ENCODE measurements around the gene OVCH1.

Gene OVCH1, protein sequence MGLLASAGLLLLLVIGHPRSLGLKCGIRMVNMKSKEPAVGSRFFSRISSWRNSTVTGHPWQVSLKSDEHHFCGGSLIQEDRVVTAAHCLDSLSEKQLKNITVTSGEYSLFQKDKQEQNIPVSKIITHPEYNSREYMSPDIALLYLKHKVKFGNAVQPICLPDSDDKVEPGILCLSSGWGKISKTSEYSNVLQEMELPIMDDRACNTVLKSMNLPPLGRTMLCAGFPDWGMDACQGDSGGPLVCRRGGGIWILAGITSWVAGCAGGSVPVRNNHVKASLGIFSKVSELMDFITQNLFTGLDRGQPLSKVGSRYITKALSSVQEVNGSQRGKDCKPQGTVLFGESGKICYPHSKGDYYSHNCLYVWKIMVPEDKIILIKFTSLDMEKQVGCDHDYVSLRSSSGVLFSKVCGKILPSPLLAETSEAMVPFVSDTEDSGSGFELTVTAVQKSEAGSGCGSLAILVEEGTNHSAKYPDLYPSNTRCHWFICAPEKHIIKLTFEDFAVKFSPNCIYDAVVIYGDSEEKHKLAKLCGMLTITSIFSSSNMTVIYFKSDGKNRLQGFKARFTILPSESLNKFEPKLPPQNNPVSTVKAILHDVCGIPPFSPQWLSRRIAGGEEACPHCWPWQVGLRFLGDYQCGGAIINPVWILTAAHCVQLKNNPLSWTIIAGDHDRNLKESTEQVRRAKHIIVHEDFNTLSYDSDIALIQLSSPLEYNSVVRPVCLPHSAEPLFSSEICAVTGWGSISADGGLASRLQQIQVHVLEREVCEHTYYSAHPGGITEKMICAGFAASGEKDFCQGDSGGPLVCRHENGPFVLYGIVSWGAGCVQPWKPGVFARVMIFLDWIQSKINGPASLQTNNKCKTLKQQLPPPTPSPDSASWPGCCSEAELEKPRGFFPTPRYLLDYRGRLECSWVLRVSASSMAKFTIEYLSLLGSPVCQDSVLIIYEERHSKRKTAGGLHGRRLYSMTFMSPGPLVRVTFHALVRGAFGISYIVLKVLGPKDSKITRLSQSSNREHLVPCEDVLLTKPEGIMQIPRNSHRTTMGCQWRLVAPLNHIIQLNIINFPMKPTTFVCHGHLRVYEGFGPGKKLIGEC

DNA sequence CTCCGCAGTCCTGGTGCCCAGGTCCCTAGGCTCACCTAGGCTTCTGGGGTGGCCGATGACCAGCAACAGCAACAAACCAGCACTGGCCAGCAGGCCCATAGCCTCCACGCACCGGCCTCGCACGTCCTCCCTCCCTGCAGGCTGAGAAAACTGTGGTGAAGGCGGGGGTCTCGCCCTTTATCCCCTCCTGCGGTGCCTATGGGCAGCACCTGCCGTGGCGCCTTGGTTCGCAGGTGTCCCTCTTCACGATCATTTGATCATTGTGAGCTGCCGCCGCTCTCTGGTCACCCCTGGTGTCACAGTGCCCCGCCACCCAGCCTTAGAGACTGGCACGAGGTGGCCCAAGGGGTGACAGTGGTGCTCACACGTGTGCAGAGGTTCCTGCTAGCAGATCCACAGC is at the start of gene OVCH1:
Gene OVCH1 (minus strand): TSS at position 99 of the 400 bp plus-strand sequence. CDS start 0 bp downstream, at position 99.
- no peak for FAIRE-seq
- TF ChIP-seq, protein P1, sequence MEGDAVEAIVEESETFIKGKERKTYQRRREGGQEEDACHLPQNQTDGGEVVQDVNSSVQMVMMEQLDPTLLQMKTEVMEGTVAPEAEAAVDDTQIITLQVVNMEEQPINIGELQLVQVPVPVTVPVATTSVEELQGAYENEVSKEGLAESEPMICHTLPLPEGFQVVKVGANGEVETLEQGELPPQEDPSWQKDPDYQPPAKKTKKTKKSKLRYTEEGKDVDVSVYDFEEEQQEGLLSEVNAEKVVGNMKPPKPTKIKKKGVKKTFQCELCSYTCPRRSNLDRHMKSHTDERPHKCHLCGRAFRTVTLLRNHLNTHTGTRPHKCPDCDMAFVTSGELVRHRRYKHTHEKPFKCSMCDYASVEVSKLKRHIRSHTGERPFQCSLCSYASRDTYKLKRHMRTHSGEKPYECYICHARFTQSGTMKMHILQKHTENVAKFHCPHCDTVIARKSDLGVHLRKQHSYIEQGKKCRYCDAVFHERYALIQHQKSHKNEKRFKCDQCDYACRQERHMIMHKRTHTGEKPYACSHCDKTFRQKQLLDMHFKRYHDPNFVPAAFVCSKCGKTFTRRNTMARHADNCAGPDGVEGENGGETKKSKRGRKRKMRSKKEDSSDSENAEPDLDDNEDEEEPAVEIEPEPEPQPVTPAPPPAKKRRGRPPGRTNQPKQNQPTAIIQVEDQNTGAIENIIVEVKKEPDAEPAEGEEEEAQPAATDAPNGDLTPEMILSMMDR (IDR thresholded peaks at IDR 0.05; ENCODE audit: insufficient read depth, missing control alignments) = no peak
- DNase-seq (ENCODE audit: insufficient read length, low spot score) = no peak

DNA sequence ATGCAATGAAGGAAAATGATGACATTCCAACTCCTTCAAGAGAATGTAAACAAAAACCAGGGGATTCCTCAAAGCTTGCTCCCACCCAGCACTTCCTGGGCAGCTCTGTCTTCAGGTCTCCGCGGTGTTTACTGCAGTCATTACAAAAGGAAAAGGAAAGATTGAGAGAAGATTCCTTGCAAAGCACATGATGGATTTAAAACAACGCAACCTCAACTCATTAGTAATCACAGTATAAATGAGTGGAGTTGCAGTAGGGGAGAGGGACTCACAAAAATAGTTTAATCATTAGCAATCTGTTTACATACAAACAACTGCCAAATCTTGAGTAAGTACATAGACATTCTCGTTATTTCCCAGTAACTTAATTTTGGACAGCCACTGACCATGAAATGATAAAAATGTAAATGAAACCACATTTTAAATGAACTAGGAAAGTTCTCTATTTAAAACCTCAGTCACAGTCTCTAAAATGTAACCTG is 49.7 kb upstream of the OVCH1 start:
- TF ChIP-seq, protein P1 (IDR thresholded peaks at IDR 0.05; ENCODE audit: insufficient read depth, missing control alignments) = no peak
- DNase-seq (ENCODE audit: insufficient read length, low spot score) = no peak
- no peak for FAIRE-seq

DNA sequence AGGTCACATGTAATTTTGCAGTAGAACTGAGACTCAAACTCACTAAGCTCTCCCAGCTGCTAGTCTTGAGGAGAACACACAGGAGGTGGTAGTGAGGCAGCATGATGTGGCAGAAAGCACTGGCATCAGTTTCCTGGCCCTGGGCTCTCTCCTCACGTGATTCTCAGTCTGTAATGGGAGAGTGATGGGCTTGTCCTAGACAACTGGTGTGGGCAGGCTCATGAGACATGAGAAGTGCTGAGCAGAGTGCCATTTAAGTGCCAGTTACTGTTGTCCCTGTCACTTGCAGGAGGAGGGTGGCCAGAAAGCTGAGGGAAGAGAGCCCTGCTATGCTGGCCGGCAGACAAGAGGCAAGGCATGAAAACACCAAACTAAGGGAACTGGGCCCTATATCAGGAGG is 48.5 kb upstream of the OVCH1 start:
- no peak for FAIRE-seq
- TF ChIP-seq, protein P1 (IDR thresholded peaks at IDR 0.05; ENCODE audit: insufficient read depth, missing control alignments) = no peak
- no peak for DNase-seq (ENCODE audit: insufficient read length, low spot score)

DNA sequence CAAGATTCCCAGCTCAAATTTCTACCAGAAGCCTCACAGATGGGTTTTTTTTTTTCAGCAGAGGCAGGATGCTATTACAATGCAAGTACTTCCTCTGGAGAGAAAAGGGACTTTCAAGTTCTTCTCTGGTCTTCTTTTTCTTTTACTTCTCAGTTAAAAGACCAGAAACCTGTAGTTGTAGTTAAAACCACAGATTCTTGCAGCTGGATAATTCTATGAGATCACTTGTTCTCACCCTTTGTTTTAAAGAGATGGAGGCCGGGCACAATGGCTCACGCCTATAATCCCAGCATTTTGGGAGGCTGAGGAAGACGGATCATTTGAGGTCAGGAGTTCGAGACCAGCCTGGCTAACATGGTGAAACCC is 47.6 kb upstream of the OVCH1 start:
- no peak for DNase-seq (ENCODE audit: insufficient read length, low spot score)
- TF ChIP-seq, protein P1 (IDR thresholded peaks at IDR 0.05; ENCODE audit: insufficient read depth, missing control alignments) = no peak
- FAIRE-seq = no peak

DNA sequence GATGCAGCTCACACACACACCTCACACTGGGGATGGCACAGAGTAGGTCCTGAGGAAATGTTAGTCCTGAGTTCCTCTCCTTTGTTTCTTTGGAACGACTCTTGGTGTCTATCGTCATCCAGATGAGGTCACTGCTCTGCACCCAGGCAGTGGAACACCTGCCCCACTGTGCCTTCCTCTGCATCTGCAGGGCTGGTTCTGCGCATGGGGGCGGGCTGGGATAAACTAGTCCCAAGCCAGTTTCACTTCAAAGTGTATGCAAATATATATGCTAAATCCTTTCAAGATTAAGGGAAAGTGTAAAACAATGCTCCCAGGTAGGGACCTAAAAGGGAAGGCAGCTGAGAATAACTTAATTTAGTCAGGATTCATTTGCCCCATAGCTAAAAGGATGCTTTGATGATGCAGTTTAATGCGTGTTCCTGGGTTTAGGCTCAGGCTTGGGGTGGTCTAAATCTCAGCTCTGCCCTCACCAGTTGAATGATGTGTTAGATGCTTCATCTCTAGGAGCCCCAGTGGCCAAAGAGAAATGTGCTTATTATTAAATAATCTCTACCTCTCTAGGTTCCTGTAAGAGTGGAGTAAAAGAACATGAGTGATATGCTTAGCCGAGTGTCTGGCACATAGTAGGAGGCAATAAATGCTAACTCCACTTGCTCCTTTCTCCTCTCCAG is 47.1 kb upstream of the OVCH1 start:
- FAIRE-seq = no peak
- TF ChIP-seq, protein P1 (IDR thresholded peaks at IDR 0.05; ENCODE audit: insufficient read depth, missing control alignments) = no peak
- no peak for DNase-seq (ENCODE audit: insufficient read length, low spot score)

DNA sequence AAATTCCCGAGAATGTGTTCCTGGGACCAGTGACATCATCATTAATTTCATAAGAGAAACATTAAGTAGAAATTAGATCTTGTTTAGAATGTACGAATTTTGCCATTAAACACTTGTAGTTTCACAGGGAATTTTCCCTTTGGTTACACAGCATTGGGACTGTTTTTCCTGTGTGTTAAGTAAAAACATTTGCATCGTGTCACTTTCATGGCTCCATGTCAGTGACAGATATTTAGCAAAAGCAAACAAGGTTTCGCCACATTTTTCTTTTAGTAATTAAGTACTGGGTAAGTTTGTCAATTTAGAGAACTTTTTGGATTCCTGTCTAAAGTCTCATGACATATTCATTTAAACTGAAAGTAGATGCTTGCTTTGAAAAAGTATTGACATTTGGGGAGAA is 45.5 kb upstream of the OVCH1 start:
- FAIRE-seq = no peak
- TF ChIP-seq, protein P1 (IDR thresholded peaks at IDR 0.05; ENCODE audit: insufficient read depth, missing control alignments) = no peak
- DNase-seq (ENCODE audit: insufficient read length, low spot score) = no peak

All from D721Med (cell line).